HG02642 (cell line): ENCODE data around the gene MOAP1.
A peak's percentile ranks its signal among the peaks of the same experiment; 100 is the strongest.
"Not testable (repeated sequence)": the region's sequence is repeated elsewhere in the genome, so short reads cannot be mapped to it uniquely, and the experiment has no call there.

Experiments
- ATAC-seq: cut with Tn5 transposase; IDR thresholded peaks from one replicate; pipeline ENCODE4 v1.9.1; 2021; ENCODE audit warnings: mild to moderate bottlenecking; ENCODE audit not compliant: unreplicated experiment, poor library complexity

MOAP1 gene

DNA sequence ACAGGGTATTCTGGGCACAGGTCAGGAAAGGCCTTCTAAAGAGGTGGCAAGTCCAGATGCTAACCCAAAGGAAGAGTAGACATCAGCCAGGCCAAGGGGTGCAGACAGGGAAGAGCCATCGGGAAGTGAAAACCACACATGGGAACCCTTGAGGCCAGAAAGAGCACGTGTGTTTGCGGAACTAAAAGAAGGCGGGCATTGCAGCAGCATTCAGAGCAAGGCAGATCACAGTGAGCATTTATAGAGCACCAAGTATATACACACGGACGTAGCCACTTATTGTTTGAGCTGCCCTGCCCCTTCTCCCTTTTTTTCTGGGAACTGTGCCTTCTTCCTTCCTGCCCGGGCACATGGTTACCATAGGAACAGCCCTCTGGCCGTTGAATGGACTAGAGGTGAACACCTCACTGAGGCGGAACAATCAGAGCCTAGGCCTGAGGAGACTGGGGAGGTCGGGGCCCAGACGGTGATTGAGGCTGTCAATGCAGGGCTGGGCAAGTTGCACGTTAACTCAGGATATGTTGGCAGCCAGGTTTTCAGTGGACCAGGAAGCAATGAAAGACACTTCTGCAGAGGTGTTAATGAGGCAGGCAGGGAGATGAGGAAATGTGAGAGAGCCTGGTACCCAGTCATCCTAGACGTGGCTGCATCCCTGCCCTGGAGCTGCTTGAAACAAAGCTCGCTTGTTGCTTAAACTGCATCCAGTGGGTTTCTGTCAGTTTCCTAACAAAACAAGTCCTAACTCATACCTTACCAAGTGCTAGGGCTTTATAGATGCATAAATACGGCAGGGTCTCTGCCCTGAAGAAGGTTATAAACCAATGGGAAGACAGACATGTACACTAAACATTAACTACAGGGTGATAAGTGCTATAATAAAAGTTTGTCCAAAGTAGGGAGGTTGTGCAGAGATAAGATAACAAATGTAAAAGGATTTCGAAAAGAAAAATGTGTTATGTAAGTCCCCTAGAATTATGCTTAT, 34.2 kb downstream of the MOAP1 start:
- no peak for ATAC-seq

DNA sequence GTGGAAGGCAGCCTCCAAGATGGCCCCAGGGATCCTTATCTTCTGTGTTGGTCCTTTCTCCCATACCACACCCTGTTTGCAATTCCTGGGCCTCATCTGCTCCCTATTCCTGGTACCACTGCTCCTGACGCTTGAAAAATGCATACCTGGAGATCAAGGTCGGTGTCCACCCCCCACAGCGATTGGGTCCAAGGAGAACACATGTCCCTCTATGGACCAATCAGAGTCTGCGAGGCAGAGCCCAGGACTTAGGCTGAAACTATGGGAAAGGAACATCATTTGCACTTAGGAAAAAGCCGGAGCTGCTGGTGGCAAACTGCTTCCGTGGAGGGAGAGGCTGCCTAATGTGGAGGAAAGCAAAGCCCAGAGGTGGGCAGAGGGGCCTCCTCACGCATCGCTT, 35.7 kb downstream of the MOAP1 start:
- no peak for ATAC-seq

DNA sequence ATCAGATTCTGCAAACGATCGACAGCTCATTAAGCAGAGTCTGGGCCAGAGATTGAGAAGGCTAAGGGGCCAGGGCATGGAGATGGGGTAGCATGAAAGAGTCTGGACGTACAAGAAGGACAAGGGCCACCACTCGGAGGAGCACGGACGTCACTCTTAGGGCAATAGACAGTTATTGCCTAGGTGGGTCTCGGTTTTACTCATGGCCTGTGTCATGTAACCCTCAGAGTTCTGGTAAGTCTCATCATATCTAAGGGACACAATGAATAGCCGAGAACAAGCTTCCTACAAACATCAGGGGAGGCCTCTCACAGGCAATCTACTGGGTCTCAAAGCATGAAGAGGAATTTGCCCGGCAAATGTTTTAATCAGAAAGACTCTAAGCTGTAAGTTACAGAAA, 38.6 kb downstream of the MOAP1 start:
- no peak for ATAC-seq

DNA sequence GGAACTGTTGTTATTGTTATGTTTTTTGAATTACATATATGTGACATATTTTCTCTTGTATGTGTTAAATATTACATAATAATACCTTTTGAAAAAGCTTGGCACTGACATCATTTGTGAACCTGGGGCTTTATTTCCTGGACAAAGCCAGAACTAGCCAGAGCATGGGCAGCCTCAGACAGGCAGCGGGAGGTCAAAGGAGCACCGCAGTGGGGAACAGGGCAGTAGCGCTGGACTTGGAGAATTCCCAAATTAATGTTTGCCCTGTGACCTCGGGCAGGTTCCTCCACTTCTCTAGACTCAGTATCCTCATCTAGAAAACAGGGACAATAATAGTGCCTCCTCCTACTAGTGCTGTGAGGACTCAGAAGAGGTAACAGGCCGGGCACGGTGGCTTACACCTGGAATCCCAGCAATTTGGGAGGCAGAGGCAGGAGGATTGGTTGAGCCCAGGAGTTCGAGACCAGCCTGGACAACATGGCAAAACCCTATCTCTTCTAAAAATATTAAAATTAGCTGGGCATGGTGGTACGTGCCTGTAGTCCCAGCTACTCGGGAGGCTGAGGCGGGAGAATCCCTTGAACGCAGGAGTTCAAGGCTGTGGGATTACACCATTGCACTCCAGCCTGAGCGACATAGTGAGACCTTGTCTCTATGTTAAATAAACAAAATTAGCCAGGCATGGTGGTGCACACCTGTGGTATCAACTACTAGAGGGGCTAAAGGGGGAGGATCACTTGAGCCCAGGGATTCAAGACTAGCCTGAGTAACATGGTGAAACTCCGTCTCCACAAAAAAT, 41.6 kb downstream of the MOAP1 start:
- ATAC-seq, result no peak

DNA sequence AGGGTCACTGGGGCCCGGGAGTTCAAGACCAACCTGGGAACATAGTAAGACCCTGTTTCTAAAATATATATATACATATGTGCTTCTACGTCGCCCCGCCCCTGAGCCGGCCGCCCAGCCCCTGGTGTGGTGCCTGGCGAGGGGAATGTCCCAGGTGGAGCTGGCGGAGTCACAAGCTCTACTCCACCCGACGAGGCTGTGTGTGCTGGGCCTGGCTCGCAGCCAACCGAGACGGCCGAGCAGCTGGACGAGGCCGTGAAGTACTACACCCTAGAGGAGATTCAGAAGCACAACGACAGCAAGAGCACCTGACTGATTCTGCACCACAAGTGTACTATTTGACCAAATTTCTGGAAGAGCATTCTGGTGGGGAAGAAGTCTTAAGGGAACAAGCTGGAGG, 46.8 kb downstream of the MOAP1 start:
- ATAC-seq, result no peak

DNA sequence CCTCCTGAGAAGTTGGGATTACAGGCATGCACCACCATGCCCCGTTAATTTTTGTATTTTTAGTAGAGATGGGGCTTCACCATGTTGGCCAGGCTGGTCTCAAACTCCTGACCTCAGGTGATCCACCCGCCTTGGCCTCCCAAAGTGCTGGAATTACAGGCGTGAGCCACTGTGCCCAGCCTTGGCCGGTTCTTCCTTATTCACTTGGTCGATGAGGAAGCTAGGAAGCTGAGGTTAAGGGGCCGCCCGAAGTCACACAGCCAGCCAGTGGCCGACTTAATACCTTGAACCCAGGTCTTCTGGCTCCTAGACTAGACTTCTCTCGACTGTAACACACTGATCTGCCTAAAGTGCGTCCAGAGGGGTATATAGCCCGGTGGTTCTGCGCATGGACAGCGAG, 48.2 kb downstream of the MOAP1 start:
- not testable (repeated sequence) for ATAC-seq

DNA sequence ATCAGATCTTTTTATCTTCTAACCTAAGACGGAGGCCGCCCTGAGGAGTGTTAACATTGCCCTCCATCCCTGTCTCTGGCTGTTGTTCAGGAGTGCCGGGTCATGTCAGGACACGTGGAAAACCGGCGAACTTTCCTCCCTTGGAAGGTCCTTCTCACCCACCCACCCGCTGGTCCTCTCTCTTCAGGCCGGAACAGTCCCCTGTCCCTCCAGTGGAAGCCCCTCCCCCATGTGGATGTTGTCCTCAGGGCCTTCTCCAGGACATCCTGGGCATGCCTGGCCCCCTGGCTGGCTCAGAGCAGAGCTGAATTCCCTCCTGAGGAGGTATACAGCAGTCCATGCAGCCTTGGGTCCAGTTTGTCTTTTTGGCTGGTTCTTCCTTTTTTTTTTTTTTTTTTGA, 48.7 kb downstream of the MOAP1 start:
- no peak for ATAC-seq

DNA sequence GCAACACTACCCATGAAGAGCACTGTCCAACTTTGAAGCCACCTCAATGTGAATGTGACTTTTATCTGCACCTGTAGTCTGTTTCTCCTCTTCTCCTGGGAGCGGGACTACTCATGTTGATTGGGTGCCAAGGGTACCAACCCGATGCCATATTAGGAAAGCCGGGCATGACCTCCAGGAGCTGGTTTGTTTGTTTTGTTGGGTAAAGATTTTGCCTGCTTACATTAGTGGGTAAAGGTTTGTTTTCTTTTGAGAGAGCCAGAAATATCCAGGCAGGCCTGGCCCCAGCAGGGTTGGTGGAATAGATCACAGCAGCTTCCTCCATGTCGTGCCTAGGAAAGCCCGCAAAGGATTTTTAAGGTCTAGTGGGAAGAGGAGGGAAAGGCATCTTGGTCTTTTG, 49.3 kb downstream of the MOAP1 start:
- no peak for ATAC-seq

DNA sequence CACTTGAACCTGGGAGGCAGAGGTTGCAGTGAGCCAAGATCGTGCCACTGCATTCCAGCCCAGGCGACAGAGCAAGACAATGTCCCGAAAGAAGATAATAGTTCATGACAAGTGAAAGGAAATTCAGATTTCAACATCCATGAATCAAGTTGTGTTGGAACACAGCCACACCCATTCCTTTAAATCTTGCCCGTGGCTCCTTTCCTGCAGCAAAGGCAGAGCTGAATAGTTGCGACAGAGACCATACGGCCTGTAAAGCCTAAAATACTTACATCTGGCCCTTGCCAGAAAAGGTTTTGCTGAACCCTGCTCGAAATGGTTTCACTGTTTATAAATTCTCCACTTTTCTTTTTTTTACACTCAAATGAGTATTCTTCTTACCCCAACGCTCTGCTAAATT, 51.2 kb downstream of the MOAP1 start:
- ATAC-seq, result no peak

DNA sequence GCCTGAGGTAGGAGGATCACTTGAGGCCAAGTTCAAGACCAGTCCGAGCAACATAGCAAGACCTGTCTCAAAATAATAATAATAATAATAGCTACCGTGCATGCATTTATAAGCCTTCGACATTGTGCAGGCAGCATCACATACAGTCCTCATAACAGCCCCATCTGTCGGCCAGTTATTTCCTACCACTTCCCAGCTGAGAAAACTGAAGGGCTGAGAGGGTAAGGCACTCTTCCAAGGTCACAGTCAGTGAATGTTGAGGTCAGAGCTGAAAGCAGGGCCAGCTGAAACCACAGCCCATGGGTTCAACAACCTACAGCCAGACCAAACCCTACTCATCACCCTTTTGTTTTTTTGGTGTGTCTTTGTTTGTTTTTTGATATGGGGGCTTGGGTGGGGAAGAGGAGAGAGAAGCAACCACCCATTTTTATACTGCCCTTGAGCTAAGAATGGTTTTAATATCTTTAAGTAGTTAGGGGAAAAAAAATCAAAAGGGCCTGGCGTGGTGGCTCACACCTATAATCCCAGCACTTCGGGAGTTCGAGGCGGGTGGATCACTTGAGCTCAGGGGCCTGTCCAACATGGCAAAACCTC, 52.1 kb downstream of the MOAP1 start:
- ATAC-seq, result peak; percentile 44
